ENCODE results near the gene CLEC11A.

GRCh38 chr19:50725911-50726230 lies 2.7 kb downstream of the CLEC11A start:
- no peak for TF ChIP-seq RNF2 (IDR thresholded peaks at IDR 0.05; ENCODE audit: borderline replicate concordance, low read depth, low read length, missing control alignments, poor library complexity, severe bottlenecking)
- no peak for TF ChIP-seq TAF1 (IDR thresholded peaks at IDR 0.05; ENCODE audit: low read depth, low read length)
- TF ChIP-seq CBX5 (IDR thresholded peaks at IDR 0.05; ENCODE audit: low read depth, low read length): no peak
